LNCAP (cell line): ENCODE results near the gene KCNG1.

Experiments used
- CTCF ChIP-seq: fragments of 450-650 bp; IDR thresholded peaks from 2 replicates; pipeline ENCODE4 v1.5.1; 2017; ENCODE audit warnings: mild to moderate bottlenecking

KCNG1 gene

GRCh38 chr20:50957798-50958614, 64.9 kb downstream of the KCNG1 start, which contains the start of gene DPM1:
Gene DPM1, minus strand, starts transcription at chr20:50958532. Its CDS starts 9 bp downstream, at chr20:50958523.
- TF ChIP-seq CTCF: no peak

GRCh38 chr20:50957276-50957675, 65.6 kb downstream of the KCNG1 start:
- TF ChIP-seq CTCF: no peak

- no peak for TF ChIP-seq CTCF
Measured at GRCh38 chr20:50953821-50954220, 69.1 kb downstream of the KCNG1 start.
